GM12878 (cell line): Measurements from ENCODE around the gene RSKR. TPM values are rescaled to one million over a fixed set of nuclear protein-coding genes. Genes with fewer than 3 reads are reported as not detected.

ENCODE experiments used
- BACH1 ChIP-seq: fragments of 450-650 bp; IDR thresholded peaks from 2 replicates; pipeline ENCODE4 v1.6.1; 2017; ENCODE audit warnings: mild to moderate bottlenecking, borderline replicate concordance
- BHLHE40 ChIP-seq, 2 experiments: fragments of 450-650 bp in 1 of 2; IDR thresholded peaks; 2 replicates each; pipeline ENCODE4 v1.6.1; 2011 to 2017; ENCODE audit warnings: low read depth in 2 of 2, borderline replicate concordance in 1 of 2, improper control_type of control experiment in 1 of 2, low read length in 1 of 2, mild to moderate bottlenecking in 1 of 2
- CBX3 ChIP-seq: fragments of 200-600 bp; sonication (generic); IDR thresholded peaks from 2 replicates; pipeline ENCODE4 v1.6.1; 2016; ENCODE audit warnings: low read depth, borderline replicate concordance
- CHD2 ChIP-seq: IDR thresholded peaks from 2 replicates; pipeline ENCODE4 v1.6.1; 2011; ENCODE audit warnings: low read depth, low read length, improper control_type of control experiment, borderline replicate concordance
- EP300 ChIP-seq, 2 experiments: fragments of 150-350 bp in 1 of 2; IDR thresholded peaks; 2 replicates each; pipeline ENCODE4 v1.6.1; 2011 to 2012; ENCODE audit warnings: low read depth in 2 of 2, low read length in 2 of 2, borderline replicate concordance in 1 of 2, improper control_type of control experiment in 1 of 2, inconsistent platforms in 1 of 2; ENCODE audit not compliant: control insufficient read depth in 1 of 2
- HDGF ChIP-seq: fragments of 450-650 bp; IDR thresholded peaks from 2 replicates; pipeline ENCODE4 v1.6.1; 2016; ENCODE audit warnings: antibody characterized with exemption
- IRF4 ChIP-seq: IDR thresholded peaks from 2 replicates; pipeline ENCODE4 v1.6.1; 2011; ENCODE audit warnings: low read depth, low read length
- JUNB ChIP-seq: IDR thresholded peaks from 2 replicates; pipeline ENCODE4 v1.6.1; 2016; ENCODE audit warnings: antibody characterized with exemption, mild to moderate bottlenecking
- MYC ChIP-seq: IDR thresholded peaks from 2 replicates; pipeline ENCODE4 v1.6.1; 2011; ENCODE audit warnings: mild to moderate bottlenecking, low read length, moderate library complexity, inconsistent platforms; ENCODE audit not compliant: insufficient read depth, insufficient replicate concordance, insufficient read length, severe bottlenecking
- NBN ChIP-seq: fragments of 450-650 bp; IDR thresholded peaks from 2 replicates; pipeline ENCODE4 v1.6.1; 2016
- NR2F1 ChIP-seq: fragments of 450-650 bp; conservative IDR thresholded peaks from 2 replicates; pipeline ENCODE4 v1.6.1; 2017; ENCODE audit warnings: mild to moderate bottlenecking
- POLR2AphosphoS2 ChIP-seq: IDR thresholded peaks from 2 replicates; pipeline ENCODE4 v1.6.1; 2011; ENCODE audit warnings: low read depth, mild to moderate bottlenecking, low read length, improper control_type of control experiment, moderate library complexity
- POU2F2 ChIP-seq: IDR thresholded peaks from 3 replicates; pipeline ENCODE4 v1.6.1; 2011; ENCODE audit warnings: low read depth, mild to moderate bottlenecking, low read length, borderline replicate concordance
- RFX5 ChIP-seq: IDR thresholded peaks from 2 replicates; pipeline ENCODE4 v1.6.1; 2011; ENCODE audit warnings: low read depth, low read length, improper control_type of control experiment
- SMAD5 ChIP-seq: IDR thresholded peaks from 2 replicates; pipeline ENCODE4 v1.6.1; 2016; ENCODE audit warnings: antibody characterized with exemption, low read depth
- SMARCA5 ChIP-seq: fragments of 450-650 bp; IDR thresholded peaks from 2 replicates; pipeline ENCODE4 v1.6.1; 2017; ENCODE audit warnings: mild to moderate bottlenecking
- SMC3 ChIP-seq: IDR thresholded peaks from 2 replicates; pipeline ENCODE4 v1.6.1; 2011; ENCODE audit warnings: low read length, improper control_type of control experiment, borderline replicate concordance
- SP1 ChIP-seq: IDR thresholded peaks from one replicate; pipeline ENCODE4 v1.6.1; 2011; ENCODE audit warnings: low read depth, low read length
- ZNF207 ChIP-seq: fragments of 450-650 bp; IDR thresholded peaks from 2 replicates; pipeline ENCODE4 v1.6.1; 2014; ENCODE audit warnings: antibody characterized with exemption, mild to moderate bottlenecking, borderline replicate concordance
- ZNF622 ChIP-seq: fragments of 450-650 bp; IDR thresholded peaks from 2 replicates; pipeline ENCODE4 v1.6.1; 2017; ENCODE audit warnings: mild to moderate bottlenecking, inconsistent platforms
- polyA plus RNA-seq, 11 experiments: library from polyadenylated mRNA; depleted of rRNA in 4 of 11; unstranded in 6 of 11; stranded (reverse) in 5 of 11; fragments of >200 nt; fragmentation: Nextera tagmentation in 4 of 11; fragmentation: Illumina TruSeq in 1 of 11; extraction: Ambion mirVana in 4 of 11; extraction: Trizol in 1 of 11; gene quantifications; 1 replicate in 1 of 11; 2 replicates in 10 of 11; pipeline versions ENCODE4 v1.2.1 to v1.2.3, GENCODE V29; 2011 to 2016; ENCODE audit warnings: inconsistent platforms in 2 of 11, missing spikeins in 2 of 11, low read depth in 1 of 11
- total RNA-seq, 4 experiments: library from RNA; depleted of rRNA in 3 of 4; stranded (reverse); fragments of >200 nt in 3 of 4; fragmentation: Illumina TruSeq in 1 of 4; extraction: Trizol in 1 of 4; gene quantifications; 2 replicates each; pipeline versions ENCODE4 v1.2.1 to v1.2.3, GENCODE V29; 2013 to 2021
- TF ChIP-seq, protein P1 (sequence below): fragments of 450-650 bp; formaldehyde crosslinking; IDR thresholded peaks from 2 replicates; pipeline ENCODE4 v1.4.0; 2022; ENCODE audit warnings: mild to moderate bottlenecking, moderate library complexity
- TF ChIP-seq, protein P2 (sequence below): fragments of 450-650 bp; IDR thresholded peaks from 2 replicates; pipeline ENCODE4 v1.6.1; 2017; ENCODE audit warnings: low read depth, mild to moderate bottlenecking, moderate library complexity
- TF ChIP-seq, protein P3 (sequence below): fragments of 450-650 bp; formaldehyde crosslinking; IDR thresholded peaks from 2 replicates; pipeline ENCODE4 v1.4.0; 2020; ENCODE audit warnings: mild to moderate bottlenecking, moderate library complexity

RSKR gene
- total and polyA plus RNA-seq, 10 of the 15 experiments (the other 5 are each of a cell fraction or from before 2014, with no cell fraction given): 0.52 to 22.4 (median 8.7) TPM

DNA sequence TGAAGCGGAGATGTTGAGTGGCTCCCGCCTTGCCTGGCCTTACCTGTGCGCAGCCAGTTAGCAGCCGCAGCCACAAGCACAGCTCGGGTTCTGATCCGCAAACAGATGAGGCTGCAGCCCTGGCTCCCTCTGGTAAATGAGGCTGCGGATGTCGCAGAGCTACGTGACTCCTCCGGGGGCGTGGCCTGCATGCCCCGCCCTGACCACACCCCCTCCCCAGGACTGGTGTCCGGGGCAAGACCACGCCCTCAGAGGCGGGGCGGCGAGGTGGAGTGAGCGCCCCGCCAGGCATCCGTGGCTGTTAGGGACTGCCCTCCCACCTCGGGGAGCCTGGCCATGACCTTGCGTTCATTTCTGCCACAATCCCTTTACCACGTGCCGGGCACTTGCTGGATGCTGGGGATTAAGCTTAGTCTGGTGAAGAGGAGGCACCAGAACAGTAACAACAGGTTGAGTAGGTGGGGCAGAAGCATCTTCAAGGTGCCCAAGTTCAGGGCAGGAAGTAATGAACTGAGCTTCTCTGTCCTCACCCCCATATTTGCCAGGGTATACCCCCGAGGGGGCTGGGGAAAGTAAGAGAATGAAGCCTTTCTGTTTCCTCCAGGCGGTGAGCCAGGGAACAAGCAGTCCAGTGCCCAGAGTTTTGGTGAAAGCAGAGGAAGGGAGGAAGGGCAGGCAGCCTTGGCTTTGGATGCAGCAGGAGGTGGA, 37.1 kb downstream of the RSKR start, which contains the start of gene ALDOC (continued):
- TF ChIP-seq CBX3: no peak
- TF ChIP-seq HDGF: peak; percentile 99
- no peak for TF ChIP-seq EP300 (IDR thresholded peaks at IDR 0.05; ENCODE audit: borderline replicate concordance in 1 of 2, control insufficient read depth in 1 of 2, low read depth in 2 of 2, low read length in 2 of 2)
- TF ChIP-seq SMC3: no peak
- no peak for TF ChIP-seq SMARCA5
- TF ChIP-seq JUNB: no peak
- peak; percentile 87 for TF ChIP-seq SP1
- TF ChIP-seq BACH1: peak; percentile 77; the same call in 1 of the 2 replicates
- TF ChIP-seq POLR2AphosphoS2: peak; percentile 70
- no peak for TF ChIP-seq MYC
- TF ChIP-seq SMAD5: peak; percentile 69; the same call in 1 of the 2 replicates
- TF ChIP-seq RFX5: no peak
- TF ChIP-seq IRF4: no peak
- TF ChIP-seq, protein P1, sequence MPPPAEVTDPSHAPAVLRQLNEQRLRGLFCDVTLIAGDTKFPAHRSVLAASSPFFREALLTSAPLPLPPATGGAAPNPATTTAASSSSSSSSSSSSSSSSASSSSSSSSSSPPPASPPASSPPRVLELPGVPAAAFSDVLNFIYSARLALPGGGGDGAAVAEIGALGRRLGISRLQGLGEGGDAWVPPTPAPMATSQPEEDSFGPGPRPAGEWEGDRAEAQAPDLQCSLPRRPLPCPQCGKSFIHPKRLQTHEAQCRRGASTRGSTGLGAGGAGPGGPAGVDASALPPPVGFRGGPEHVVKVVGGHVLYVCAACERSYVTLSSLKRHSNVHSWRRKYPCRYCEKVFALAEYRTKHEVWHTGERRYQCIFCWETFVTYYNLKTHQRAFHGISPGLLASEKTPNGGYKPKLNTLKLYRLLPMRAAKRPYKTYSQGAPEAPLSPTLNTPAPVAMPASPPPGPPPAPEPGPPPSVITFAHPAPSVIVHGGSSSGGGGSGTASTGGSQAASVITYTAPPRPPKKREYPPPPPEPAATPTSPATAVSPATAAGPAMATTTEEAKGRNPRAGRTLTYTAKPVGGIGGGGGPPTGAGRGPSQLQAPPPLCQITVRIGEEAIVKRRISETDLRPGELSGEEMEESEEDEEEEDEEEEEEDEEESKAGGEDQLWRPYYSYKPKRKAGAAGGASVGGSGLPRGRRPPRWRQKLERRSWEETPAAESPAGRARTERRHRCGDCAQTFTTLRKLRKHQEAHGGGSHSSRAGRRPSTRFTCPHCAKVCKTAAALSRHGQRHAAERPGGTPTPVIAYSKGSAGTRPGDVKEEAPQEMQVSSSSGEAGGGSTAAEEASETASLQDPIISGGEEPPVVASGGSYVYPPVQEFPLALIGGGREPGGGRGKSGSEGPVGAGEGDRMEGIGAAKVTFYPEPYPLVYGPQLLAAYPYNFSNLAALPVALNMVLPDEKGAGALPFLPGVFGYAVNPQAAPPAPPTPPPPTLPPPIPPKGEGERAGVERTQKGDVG: no peak
- TF ChIP-seq, protein P2, sequence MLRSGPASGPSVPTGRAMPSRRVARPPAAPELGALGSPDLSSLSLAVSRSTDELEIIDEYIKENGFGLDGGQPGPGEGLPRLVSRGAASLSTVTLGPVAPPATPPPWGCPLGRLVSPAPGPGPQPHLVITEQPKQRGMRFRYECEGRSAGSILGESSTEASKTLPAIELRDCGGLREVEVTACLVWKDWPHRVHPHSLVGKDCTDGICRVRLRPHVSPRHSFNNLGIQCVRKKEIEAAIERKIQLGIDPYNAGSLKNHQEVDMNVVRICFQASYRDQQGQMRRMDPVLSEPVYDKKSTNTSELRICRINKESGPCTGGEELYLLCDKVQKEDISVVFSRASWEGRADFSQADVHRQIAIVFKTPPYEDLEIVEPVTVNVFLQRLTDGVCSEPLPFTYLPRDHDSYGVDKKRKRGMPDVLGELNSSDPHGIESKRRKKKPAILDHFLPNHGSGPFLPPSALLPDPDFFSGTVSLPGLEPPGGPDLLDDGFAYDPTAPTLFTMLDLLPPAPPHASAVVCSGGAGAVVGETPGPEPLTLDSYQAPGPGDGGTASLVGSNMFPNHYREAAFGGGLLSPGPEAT: 0 out of 2 replicates have a peak, but pooled peaks have one; percentile 26
- TF ChIP-seq NBN: peak; percentile 66
- no peak for TF ChIP-seq ZNF622
- peak; percentile 66 to 74; a peak in 2 of 4 replicates for TF ChIP-seq BHLHE40 (IDR thresholded peaks at IDR 0.05; ENCODE audit: borderline replicate concordance in 1 of 2, low read depth in 2 of 2, low read length in 1 of 2)
- 0 out of 2 replicates have a peak, but pooled peaks have one; percentile 35 for TF ChIP-seq ZNF207
- TF ChIP-seq CHD2: peak; percentile 12; the same call in 1 of the 2 replicates
- TF ChIP-seq, protein P3, sequence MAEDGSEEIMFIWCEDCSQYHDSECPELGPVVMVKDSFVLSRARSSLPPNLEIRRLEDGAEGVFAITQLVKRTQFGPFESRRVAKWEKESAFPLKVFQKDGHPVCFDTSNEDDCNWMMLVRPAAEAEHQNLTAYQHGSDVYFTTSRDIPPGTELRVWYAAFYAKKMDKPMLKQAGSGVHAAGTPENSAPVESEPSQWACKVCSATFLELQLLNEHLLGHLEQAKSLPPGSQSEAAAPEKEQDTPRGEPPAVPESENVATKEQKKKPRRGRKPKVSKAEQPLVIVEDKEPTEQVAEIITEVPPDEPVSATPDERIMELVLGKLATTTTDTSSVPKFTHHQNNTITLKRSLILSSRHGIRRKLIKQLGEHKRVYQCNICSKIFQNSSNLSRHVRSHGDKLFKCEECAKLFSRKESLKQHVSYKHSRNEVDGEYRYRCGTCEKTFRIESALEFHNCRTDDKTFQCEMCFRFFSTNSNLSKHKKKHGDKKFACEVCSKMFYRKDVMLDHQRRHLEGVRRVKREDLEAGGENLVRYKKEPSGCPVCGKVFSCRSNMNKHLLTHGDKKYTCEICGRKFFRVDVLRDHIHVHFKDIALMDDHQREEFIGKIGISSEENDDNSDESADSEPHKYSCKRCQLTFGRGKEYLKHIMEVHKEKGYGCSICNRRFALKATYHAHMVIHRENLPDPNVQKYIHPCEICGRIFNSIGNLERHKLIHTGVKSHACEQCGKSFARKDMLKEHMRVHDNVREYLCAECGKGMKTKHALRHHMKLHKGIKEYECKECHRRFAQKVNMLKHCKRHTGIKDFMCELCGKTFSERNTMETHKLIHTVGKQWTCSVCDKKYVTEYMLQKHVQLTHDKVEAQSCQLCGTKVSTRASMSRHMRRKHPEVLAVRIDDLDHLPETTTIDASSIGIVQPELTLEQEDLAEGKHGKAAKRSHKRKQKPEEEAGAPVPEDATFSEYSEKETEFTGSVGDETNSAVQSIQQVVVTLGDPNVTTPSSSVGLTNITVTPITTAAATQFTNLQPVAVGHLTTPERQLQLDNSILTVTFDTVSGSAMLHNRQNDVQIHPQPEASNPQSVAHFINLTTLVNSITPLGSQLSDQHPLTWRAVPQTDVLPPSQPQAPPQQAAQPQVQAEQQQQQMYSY (CRISPR knock-in tag): no peak
- peak; percentile 71; the same call in 1 of the 3 replicates for TF ChIP-seq POU2F2
- peak; percentile 84 for TF ChIP-seq NR2F1
